Spleen (tissue), 11 donors: ENCODE results near the gene OSBPL10. TPM values are rescaled to one million over a fixed set of nuclear protein-coding genes. Genes with fewer than 3 reads are reported as not detected.

Experiments used
- DNase-seq: peaks from one replicate; pipeline ENCODE4 v3.0.0-alpha.2; 2020
- H3K27ac ChIP-seq, 8 donors: fragments of 200-600 bp; sonication (generic) in 7 of 8; 1 replicate in 4 of 8; 2 replicates in 4 of 8; pipeline versions ENCODE4 v1.5.0 to v1.8.0; 2016 to 2021; ENCODE audit warnings: inconsistent platforms in 4 of 8, mild to moderate bottlenecking in 4 of 8, moderate library complexity in 1 of 8
- H3K27me3 ChIP-seq, 7 donors: fragments of 200-600 bp; sonication (generic) in 6 of 7; replicated peaks in 1 of 7; 1 replicate in 4 of 7; 2 replicates in 3 of 7; pipeline versions ENCODE4 v1.5.0 to v1.8.0; 2016 to 2021; ENCODE audit warnings: inconsistent platforms in 3 of 7, mild to moderate bottlenecking in 1 of 7
- H3K36me3 ChIP-seq, 6 donors: fragments of 200-600 bp; sonication (generic) in 5 of 6; 1 replicate in 4 of 6; 2 replicates in 2 of 6; pipeline versions ENCODE4 v1.5.0 to v1.8.0; 2016 to 2021; ENCODE audit warnings: inconsistent platforms in 2 of 6
- H3K4me1 ChIP-seq, 6 donors: fragments of 200-600 bp; sonication (generic) in 5 of 6; 1 replicate in 3 of 6; 2 replicates in 3 of 6; pipeline versions ENCODE4 v1.5.0 to v1.8.0; 2016 to 2021; ENCODE audit warnings: inconsistent platforms in 3 of 6
- H3K4me3 ChIP-seq, 8 donors: fragments of 200-600 bp; sonication (generic) in 7 of 8; 1 replicate in 4 of 8; 2 replicates in 4 of 8; pipeline versions ENCODE4 v1.5.0 to v1.8.0; 2016 to 2021; ENCODE audit warnings: inconsistent platforms in 4 of 8, mild to moderate bottlenecking in 4 of 8, moderate library complexity in 2 of 8
- H3K9me3 ChIP-seq, 8 donors: fragments of 200-600 bp; sonication (generic) in 7 of 8; 1 replicate in 4 of 8; 2 replicates in 4 of 8; pipeline versions ENCODE4 v1.5.0 to v1.8.0; 2016 to 2021; ENCODE audit warnings: inconsistent platforms in 4 of 8
- POLR2A ChIP-seq, 3 donors: fragments of 450-650 bp; IDR thresholded peaks; one replicate each; pipeline ENCODE4 v1.5.1; 2017; ENCODE audit warnings: antibody characterized with exemption in 3 of 3, mild to moderate bottlenecking in 1 of 3
- POLR2AphosphoS5 ChIP-seq, 3 donors: sonication (generic); formaldehyde crosslinking; IDR thresholded peaks; one replicate each; pipeline ENCODE4 v1.5.1; 2017; ENCODE audit warnings: antibody characterized with exemption in 3 of 3
- WGBS, 5 donors: extraction: QIAGEN DNeasy Blood & Tissue Kit in 3 of 5; methylation state at CpG; one replicate each; pipeline versions ENCODE4 v1.1.5 to v1.1.7; 2013 to 2018; 5-methylcytosine and 5-hydroxymethylcytosine counted together
- intact Hi-C: fragments of 100-400 bp; cut with DNase I; formaldehyde crosslinking; loops from one replicate; pipeline ENCODE4 v1.15.0; 2023; ENCODE audit warnings: low total_unique reads
- polyA plus RNA-seq, 3 donors: library from polyadenylated mRNA; stranded (reverse); fragments of 200-250 nt; gene quantifications; one replicate each; pipeline ENCODE4 v1.2.1, GENCODE V29; 2013
- total RNA-seq, 7 donors: library from RNA; depleted of rRNA in 3 of 7; stranded (reverse); fragments of >200 nt in 3 of 7; fragmentation: NEBNext Ultra II Directional in 4 of 7; extraction: Animal tissue kit (Norgen Biotek cat#: 25700) in 4 of 7; gene quantifications; one replicate each; pipeline versions ENCODE4 v1.1.0 to v1.2.1, GENCODE V29; 2016 to 2021
- TF ChIP-seq, protein P1 (sequence below), 11 experiments: fragments of 200-600 bp in 7 of 11; fragments of 450-650 bp in 4 of 11; sonication (generic) in 4 of 11; IDR thresholded peaks in 8 of 11; conservative IDR thresholded peaks in 3 of 11; 1 replicate in 7 of 11; 2 replicates in 4 of 11; pipeline versions ENCODE4 v1.4.0 to v1.8.0; 2016 to 2021; ENCODE audit warnings: antibody characterized with exemption in 11 of 11, inconsistent platforms in 4 of 11, mild to moderate bottlenecking in 1 of 11
- donor health status: healthy with polysubstance abuse.
- donor health status: DM: no; HTN: no; CAD: no; lungs with moderate emphysema.
- donor health status: DM: no; HTN: no; CAD: no.
- donor health status: Bipolar disorder and iron deficiency.
- donor health status: healthy.
- donor health status: DM: no; HTN: no; CAD: no.
- donor health status: DM: yes; HTN: yes; CAD: no.

Gene OSBPL10
- total and polyA plus RNA-seq, 10 donors, result 3.8 to 95.1 (median 56.5) TPM

GRCh38 chr3:31648286-31648968 lies 332.6 kb downstream of the OSBPL10 start:
- Histone ChIP-seq H3K9me3 (peaks cover 23 to 59% (median 53%) of the 10 kb centered on the region in 8 donors), H3K4me3 (no peak overlapping the region), H3K4me1 (no peaks in the 10 kb centered on the region), H3K27me3 (no peaks in the 10 kb centered on the region), H3K36me3 (peaks cover 0 to 46% (median 11%) of the 10 kb centered on the region in 6 donors), H3K27ac (no peak overlapping the region)
- 98 to 100% (median 100%) methylated on average over 2 to 4 of the region's 4 CpGs for WGBS, 5 donors
- TF ChIP-seq POLR2AphosphoS5 (IDR thresholded peaks at IDR 0.05) (peak; percentile 40 to 59 (median 51)), POLR2A (IDR thresholded peaks at IDR 0.05) (no peak)
- intact Hi-C loops, result no loop called here
- DNase-seq, result no peak

- intact Hi-C loops, result no loop called here
- Histone ChIP-seq H3K4me1 (no peaks in the 10 kb centered on the region), H3K27ac (no peak overlapping the region), H3K4me3 (no peak overlapping the region), H3K27me3 (no peaks in the 10 kb centered on the region), H3K36me3 (peaks cover 0 to 25% (median 11%) of the 10 kb centered on the region in 6 donors), H3K9me3 (peaks cover 3 to 27% (median 21%) of the 10 kb centered on the region in 8 donors)
- no peak for DNase-seq
- TF ChIP-seq POLR2AphosphoS5 (IDR thresholded peaks at IDR 0.05) (no peak), POLR2A (IDR thresholded peaks at IDR 0.05) (no peak)
- TF ChIP-seq, protein P1, sequence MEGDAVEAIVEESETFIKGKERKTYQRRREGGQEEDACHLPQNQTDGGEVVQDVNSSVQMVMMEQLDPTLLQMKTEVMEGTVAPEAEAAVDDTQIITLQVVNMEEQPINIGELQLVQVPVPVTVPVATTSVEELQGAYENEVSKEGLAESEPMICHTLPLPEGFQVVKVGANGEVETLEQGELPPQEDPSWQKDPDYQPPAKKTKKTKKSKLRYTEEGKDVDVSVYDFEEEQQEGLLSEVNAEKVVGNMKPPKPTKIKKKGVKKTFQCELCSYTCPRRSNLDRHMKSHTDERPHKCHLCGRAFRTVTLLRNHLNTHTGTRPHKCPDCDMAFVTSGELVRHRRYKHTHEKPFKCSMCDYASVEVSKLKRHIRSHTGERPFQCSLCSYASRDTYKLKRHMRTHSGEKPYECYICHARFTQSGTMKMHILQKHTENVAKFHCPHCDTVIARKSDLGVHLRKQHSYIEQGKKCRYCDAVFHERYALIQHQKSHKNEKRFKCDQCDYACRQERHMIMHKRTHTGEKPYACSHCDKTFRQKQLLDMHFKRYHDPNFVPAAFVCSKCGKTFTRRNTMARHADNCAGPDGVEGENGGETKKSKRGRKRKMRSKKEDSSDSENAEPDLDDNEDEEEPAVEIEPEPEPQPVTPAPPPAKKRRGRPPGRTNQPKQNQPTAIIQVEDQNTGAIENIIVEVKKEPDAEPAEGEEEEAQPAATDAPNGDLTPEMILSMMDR (IDR thresholded peaks at IDR 0.05 in 8 of 11, conservative IDR thresholded peaks at IDR 0.05 in 3 of 11), result no peak
- WGBS, 5 donors, result 91 to 95% (median 92%) methylated on average over 5 of the region's 5 CpGs
Measured at GRCh38 chr3:31645256-31645655, 335.8 kb downstream of the OSBPL10 start.

DNA sequence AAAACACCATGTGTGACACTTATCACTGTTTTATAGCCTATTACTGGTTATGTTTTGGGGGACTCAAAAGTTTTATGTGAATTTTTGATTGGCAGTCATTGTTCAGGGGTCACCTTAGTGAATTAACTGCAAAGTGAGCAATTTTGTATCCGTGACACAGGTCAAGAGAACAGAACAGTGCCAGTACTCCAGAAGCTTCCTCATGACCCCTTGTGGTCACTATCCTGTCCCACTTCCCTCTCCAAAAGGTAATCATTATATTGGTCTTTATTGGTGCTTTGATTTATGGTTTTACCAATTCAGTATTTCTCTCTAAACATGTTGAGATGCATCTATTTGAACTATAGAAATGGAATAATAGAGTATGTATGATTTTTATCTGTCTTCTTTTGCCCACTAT lies 341.2 kb downstream of the OSBPL10 start:
- TF ChIP-seq, protein P1 (IDR thresholded peaks at IDR 0.05 in 8 of 11, conservative IDR thresholded peaks at IDR 0.05 in 3 of 11), result no peak
- TF ChIP-seq POLR2AphosphoS5 (IDR thresholded peaks at IDR 0.05) (no peak), POLR2A (IDR thresholded peaks at IDR 0.05) (no peak)

GRCh38 chr3:31636694-31637442 lies 344.2 kb downstream of the OSBPL10 start:
- Histone ChIP-seq H3K27me3 (no peaks in the 10 kb centered on the region), H3K9me3 (no peaks in the 10 kb centered on the region), H3K36me3 (peaks cover 0 to 36% (median 11%) of the 10 kb centered on the region in 6 donors), H3K4me3 (no peak overlapping the region), H3K27ac (peak overlapping the region in 6 of 8 donors; percentile 4 to 67 (median 49)), H3K4me1 (peaks cover 14 to 33% (median 24%) of the 10 kb centered on the region in 6 donors)
- no peak for TF ChIP-seq POLR2A (IDR thresholded peaks at IDR 0.05)
- TF ChIP-seq, protein P1 (IDR thresholded peaks at IDR 0.05 in 8 of 11, conservative IDR thresholded peaks at IDR 0.05 in 3 of 11), result no peak
- no peak for TF ChIP-seq POLR2AphosphoS5 (IDR thresholded peaks at IDR 0.05)
- intact Hi-C loops, result no loop called here
- 29 to 35% (median 35%) methylated on average over 2 of the region's 2 CpGs for WGBS, 5 donors
- DNase-seq, result no peak

More for the DNA sequence above, 341.2 kb downstream of the OSBPL10 start:
- WGBS, 5 donors, result 91 to 98% (median 95%) methylated on average over 1 of the region's 1 CpG
- H3K9me3 ChIP-seq, result no peaks in the 10 kb centered on the region
- intact Hi-C loops, result no loop called here
- peaks cover 14 to 31% (median 24%) of the 10 kb centered on the region in 6 donors for H3K4me1 ChIP-seq
- H3K4me3 ChIP-seq, result no peak overlapping the region
- no peak overlapping the region for H3K27ac ChIP-seq
- no peak for DNase-seq
- H3K36me3 ChIP-seq, result peaks cover 0 to 12% (median 0%) of the 10 kb centered on the region in 6 donors
- H3K27me3 ChIP-seq, result no peaks in the 10 kb centered on the region
